PFSK-1 (cell line): ENCODE data around the gene MAPK12.

Experiments
- POLR2AphosphoS5 ChIP-seq: IDR thresholded peaks from 2 replicates; pipeline ENCODE4 v1.6.1; 2012; ENCODE audit warnings: low read depth, mild to moderate bottlenecking, control low read depth, low read length, moderate library complexity
- REST ChIP-seq, 2 experiments: IDR thresholded peaks; 2 replicates each; pipeline versions ENCODE4 v1.6.1 to v1.8.0; 2011 to 2012; ENCODE audit warnings: low read depth in 2 of 2, low read length in 2 of 2, control low read depth in 1 of 2, inconsistent platforms in 1 of 2, mild to moderate bottlenecking in 1 of 2, moderate library complexity in 1 of 2; ENCODE audit not compliant: insufficient read depth in 1 of 2

GRCh38 chr22:50307890-50308596 is 46.6 kb upstream of the MAPK12 start:
- TF ChIP-seq REST (IDR thresholded peaks at IDR 0.05; ENCODE audit: insufficient read depth in 1 of 2, low read depth in 2 of 2, low read length in 2 of 2) (no peak), POLR2AphosphoS5 (no peak)
